MM.1S (cell line): Measurements from ENCODE around the gene CLNK.

Experiments
- CTCF ChIP-seq: fragments of 300-600 bp; sonication (generic); IDR thresholded peaks from 2 replicates; pipeline ENCODE4 v1.5.1; 2016; ENCODE audit warnings: antibody characterized with exemption, low read length, mixed read lengths
- EZH2 ChIP-seq: fragments of 300-600 bp; sonication (generic); optimal IDR thresholded peaks from 2 replicates; pipeline ENCODE3; 2017; ENCODE audit warnings: low read depth, mild to moderate bottlenecking, antibody characterized with exemption, low read length, mixed read lengths

- no peak for TF ChIP-seq CTCF
- TF ChIP-seq EZH2: no peak
Measured at GRCh38 chr4:10694828-10695209, 10.3 kb upstream of the CLNK start.
